ENCODE results near the gene MAN2C1.
"Not testable (repeated sequence)": the region's sequence is repeated elsewhere in the genome, so short reads cannot be mapped to it uniquely, and the experiment has no call there.

MAN2C1 gene

GRCh38 chr15:75327005-75327404 lies 41.4 kb downstream of the MAN2C1 start:
- TF ChIP-seq CTCF (IDR thresholded peaks at IDR 0.05) (no peak), ZFX (IDR thresholded peaks at IDR 0.05; ENCODE audit: borderline replicate concordance) (no peak)
- H3K27ac ChIP-seq = no peak overlapping the region

- H3K27ac ChIP-seq = no peak overlapping the region
- TF ChIP-seq CTCF (IDR thresholded peaks at IDR 0.05) (no peak), ZFX (IDR thresholded peaks at IDR 0.05; ENCODE audit: borderline replicate concordance) (no peak)
Observed at GRCh38 chr15:75325922-75326321, 42.5 kb downstream of the MAN2C1 start.

- no peak for TF ChIP-seq ZFX (IDR thresholded peaks at IDR 0.05; ENCODE audit: borderline replicate concordance)
- TF ChIP-seq CTCF (IDR thresholded peaks at IDR 0.05) = no peak
- H3K27ac ChIP-seq = no peak overlapping the region
Observed at GRCh38 chr15:75321711-75322110, 46.7 kb downstream of the MAN2C1 start.

- not testable (repeated sequence) for H3K27ac ChIP-seq
Observed at GRCh38 chr15:75319231-75319897, 49.0 kb downstream of the MAN2C1 start.

GRCh38 chr15:75314552-75315290 lies 53.7 kb downstream of the MAN2C1 start:
- no peak overlapping the region for H3K27ac ChIP-seq
- TF ChIP-seq CTCF (IDR thresholded peaks at IDR 0.05) (no peak), ZFX (IDR thresholded peaks at IDR 0.05; ENCODE audit: borderline replicate concordance) (no peak)

- no peak overlapping the region for H3K27ac ChIP-seq
- TF ChIP-seq ZFX (IDR thresholded peaks at IDR 0.05; ENCODE audit: borderline replicate concordance) = no peak
- no peak for TF ChIP-seq CTCF (IDR thresholded peaks at IDR 0.05)
Observed at GRCh38 chr15:75313116-75313845, 55.1 kb downstream of the MAN2C1 start.

GRCh38 chr15:75312548-75312947 lies 55.9 kb downstream of the MAN2C1 start:
- not testable (repeated sequence) for H3K27ac ChIP-seq

- TF ChIP-seq CTCF (IDR thresholded peaks at IDR 0.05) (no peak), ZFX (IDR thresholded peaks at IDR 0.05; ENCODE audit: borderline replicate concordance) (no peak)
- H3K27ac ChIP-seq = no peak overlapping the region
Observed at GRCh38 chr15:75309711-75310110, 58.7 kb downstream of the MAN2C1 start.
